IMR-90 (cell line): ENCODE data around the gene RBMS3. TPM values are rescaled to one million over a fixed set of nuclear protein-coding genes. Genes with fewer than 3 reads are reported as not detected.

ENCODE experiments used
- ATAC-seq: fragments of 200-7000 bp; cut with Tn5 transposase; 2 replicates; pipeline ENCODE4 v1.9.1; 2020; ENCODE audit warnings: low read depth, mild to moderate bottlenecking, moderate library complexity
- BruUV-seq: library from RNA; stranded (reverse); fragments of 400-500 nt; replicated peaks from 2 replicates; lab custom pipeline; 2021; lab: Mats Ljungman, UMichigan
- CTCF ChIA-PET: fragments of 300-600 bp; formaldehyde crosslinking; extraction: SDS; loops from one replicate; lab custom pipeline; 2021; ENCODE audit warnings: antibody characterized with exemption; lab: Yijun Ruan, JAX
- POLR2A ChIA-PET: fragments of 300-600 bp; sonication (Branson Sonifier 250); formaldehyde crosslinking; loops from one replicate; lab custom pipeline; 2022; ENCODE audit warnings: antibody characterized with exemption; ENCODE audit not compliant: unreplicated experiment; lab: Charles Lee
- DNase-seq: peaks from one replicate; pipeline ENCODE4 v3.0.0; 2013
- H2AFZ ChIP-seq: replicated peaks from 2 replicates; pipeline ENCODE3; 2013; ENCODE audit warnings: low read length, mild to moderate bottlenecking; ENCODE audit not compliant: poor library complexity
- H2AK5ac ChIP-seq: 2 replicates; pipeline ENCODE4 v1.6.1; 2013; ENCODE audit warnings: low read depth, low read length, inconsistent platforms
- H2AK9ac ChIP-seq: replicated peaks from 2 replicates; pipeline ENCODE3; 2013; ENCODE audit warnings: mild to moderate bottlenecking, low read depth, low read length, moderate library complexity; ENCODE audit not compliant: poor library complexity
- H2BK120ac ChIP-seq: 2 replicates; pipeline ENCODE4 v1.6.1; 2013; ENCODE audit warnings: low read depth, low read length, inconsistent platforms
- H2BK15ac ChIP-seq: 3 replicates; pipeline ENCODE4 v1.6.1; 2013; ENCODE audit warnings: low read depth, low read length, inconsistent platforms
- H2BK20ac ChIP-seq: 2 replicates; pipeline ENCODE4 v1.6.1; 2013; ENCODE audit warnings: low read depth, mild to moderate bottlenecking, inconsistent platforms, low read length, moderate library complexity
- H2BK5ac ChIP-seq: 2 replicates; pipeline ENCODE4 v1.6.1; 2013; ENCODE audit warnings: mild to moderate bottlenecking, low read depth, low read length, inconsistent platforms; ENCODE audit not compliant: poor library complexity, severe bottlenecking
- H3K14ac ChIP-seq: replicated peaks from 2 replicates; pipeline ENCODE4 v1.6.1; 2013; ENCODE audit warnings: low read depth, low read length, inconsistent platforms
- H3K18ac ChIP-seq: 2 replicates; pipeline ENCODE4 v1.6.1; 2013; ENCODE audit warnings: low read depth, low read length, control low read depth
- H3K23ac ChIP-seq: 2 replicates; pipeline ENCODE4 v1.6.1; 2013; ENCODE audit warnings: low read depth, low read length, inconsistent platforms
- H3K27ac ChIP-seq: 2 replicates; pipeline ENCODE4 v1.5.1; 2013; ENCODE audit warnings: mild to moderate bottlenecking, control low read depth, low read length; ENCODE audit not compliant: insufficient read depth
- H3K27me3 ChIP-seq: 2 replicates; pipeline ENCODE4 v1.6.1; 2013; ENCODE audit warnings: low read length; ENCODE audit not compliant: control insufficient read depth, insufficient read depth
- H3K36me3 ChIP-seq: 2 replicates; pipeline ENCODE4 v1.6.1; 2013; ENCODE audit warnings: low read length, mixed read lengths; ENCODE audit not compliant: control insufficient read depth, insufficient read depth
- H3K4ac ChIP-seq: 2 replicates; pipeline ENCODE4 v1.6.1; 2013; ENCODE audit warnings: low read depth, low read length, inconsistent platforms
- H3K4me1 ChIP-seq: 2 replicates; pipeline ENCODE4 v1.6.1; 2013; ENCODE audit warnings: low read length, mixed read lengths; ENCODE audit not compliant: control insufficient read depth, insufficient read depth
- H3K4me2 ChIP-seq: 2 replicates; pipeline ENCODE4 v1.6.1; 2013; ENCODE audit warnings: low read depth, mild to moderate bottlenecking, control low read depth, low read length, moderate library complexity
- H3K4me3 ChIP-seq: 2 replicates; pipeline ENCODE4 v1.5.1; 2013; ENCODE audit warnings: low read depth, mild to moderate bottlenecking, control low read depth, low read length, moderate library complexity; ENCODE audit not compliant: insufficient read depth
- H3K56ac ChIP-seq: 2 replicates; pipeline ENCODE4 v1.6.1; 2013; ENCODE audit warnings: low read length, inconsistent platforms; ENCODE audit not compliant: insufficient read depth; ENCODE audit errors: extremely low read depth
- H3K79me1 ChIP-seq, 2 experiments: 2 replicates each; pipeline ENCODE4 v1.6.1; 2013; ENCODE audit warnings: low read length in 2 of 2, inconsistent platforms in 1 of 2, low read depth in 1 of 2
- H3K9ac ChIP-seq: 2 replicates; pipeline ENCODE4 v1.6.1; 2013; ENCODE audit warnings: low read depth, low read length, control low read depth
- H3K9me1 ChIP-seq: 2 replicates; pipeline ENCODE4 v1.6.1; 2013; ENCODE audit warnings: low read length, inconsistent platforms; ENCODE audit not compliant: insufficient read depth
- H3K9me3 ChIP-seq: 2 replicates; pipeline ENCODE4 v1.6.1; 2013; ENCODE audit warnings: low read length; ENCODE audit not compliant: control insufficient read depth, insufficient read depth
- H4K20me1 ChIP-seq: 2 replicates; pipeline ENCODE4 v1.6.1; 2013; ENCODE audit warnings: low read length, inconsistent platforms; ENCODE audit not compliant: insufficient read depth
- H4K5ac ChIP-seq: 2 replicates; pipeline ENCODE4 v1.6.1; 2013; ENCODE audit warnings: mild to moderate bottlenecking, low read depth, low read length, control low read depth
- H4K8ac ChIP-seq, 2 experiments: 2 replicates each; pipeline ENCODE4 v1.6.1; 2013; ENCODE audit warnings: low read depth in 2 of 2, low read length in 2 of 2, control low read depth in 1 of 2, inconsistent platforms in 1 of 2
- H4K91ac ChIP-seq: 2 replicates; pipeline ENCODE4 v1.6.1; 2013; ENCODE audit warnings: low read depth, low read length, inconsistent platforms; ENCODE audit not compliant: insufficient read depth
- BHLHE40 ChIP-seq: fragments of 150-350 bp; IDR thresholded peaks from 2 replicates; pipeline ENCODE4 v1.6.1; 2016; ENCODE audit warnings: mild to moderate bottlenecking, low read depth, low read length
- CEBPB ChIP-seq: IDR thresholded peaks from 2 replicates; pipeline ENCODE4 v1.6.1; 2012; ENCODE audit warnings: low read depth, low read length, improper control_type of control experiment
- CHD1 ChIP-seq: IDR thresholded peaks from 2 replicates; pipeline ENCODE4 v1.6.1; 2012; ENCODE audit warnings: low read depth, low read length, improper control_type of control experiment
- CTCF ChIP-seq: conservative IDR thresholded peaks from 2 replicates; pipeline ENCODE4 v1.5.1; 2012; ENCODE audit warnings: mild to moderate bottlenecking, low read depth, low read length, improper control_type of control experiment
- FOS ChIP-seq: fragments of 150-350 bp; IDR thresholded peaks from 2 replicates; pipeline ENCODE4 v1.6.1; 2016; ENCODE audit warnings: low read depth, low read length
- MAFK ChIP-seq: IDR thresholded peaks from 2 replicates; pipeline ENCODE4 v1.6.1; 2012; ENCODE audit warnings: low read depth, low read length, improper control_type of control experiment
- MAZ ChIP-seq: IDR thresholded peaks from 2 replicates; pipeline ENCODE4 v1.6.1; 2012; ENCODE audit warnings: low read depth, mild to moderate bottlenecking, low read length, improper control_type of control experiment, moderate library complexity, borderline replicate concordance
- MXI1 ChIP-seq: IDR thresholded peaks from 2 replicates; pipeline ENCODE4 v1.6.1; 2012; ENCODE audit warnings: low read depth, mild to moderate bottlenecking, low read length, moderate library complexity, borderline replicate concordance
- NFE2L2 ChIP-seq: fragments of 150-350 bp; IDR thresholded peaks from 2 replicates; pipeline ENCODE4 v1.6.1; 2016; ENCODE audit warnings: low read depth, mild to moderate bottlenecking, low read length
- POLR2A ChIP-seq: IDR thresholded peaks from 2 replicates; pipeline ENCODE4 v1.6.1; 2012; ENCODE audit warnings: mild to moderate bottlenecking, low read depth, low read length
- RAD21 ChIP-seq: IDR thresholded peaks from 2 replicates; pipeline ENCODE4 v1.6.1; 2012; ENCODE audit warnings: low read length, improper control_type of control experiment
- RCOR1 ChIP-seq: IDR thresholded peaks from 2 replicates; pipeline ENCODE4 v1.6.1; 2012; ENCODE audit warnings: mild to moderate bottlenecking, low read length, improper control_type of control experiment; ENCODE audit not compliant: insufficient replicate concordance
- RFX5 ChIP-seq: IDR thresholded peaks from 2 replicates; pipeline ENCODE4 v1.8.0; 2012; ENCODE audit warnings: low read depth, mild to moderate bottlenecking, low read length, moderate library complexity
- SMC3 ChIP-seq: fragments of 150-350 bp; IDR thresholded peaks from 2 replicates; pipeline ENCODE4 v1.6.1; 2016; ENCODE audit warnings: low read depth, mild to moderate bottlenecking, antibody characterized with exemption, low read length, moderate library complexity
- WGBS, 2 experiments: methylation state at CpG; one replicate each; pipeline versions ENCODE4 v1.1.5 to v1.1.7; 2013; ENCODE audit warnings: missing lambda C conversion rate in 2 of 2; ENCODE audit not compliant: insufficient read length in 1 of 2; ENCODE audit errors: extremely low coverage in 2 of 2; 5-methylcytosine and 5-hydroxymethylcytosine counted together
- dilution Hi-C: fragments of 300-500 bp; cut with HindIII; formaldehyde crosslinking; loops from one replicate; pipeline ENCODE4 v1.14.3; 2018; ENCODE audit warnings: low sequenced_read_pairs; ENCODE audit not compliant: unreplicated experiment
- in situ Hi-C: fragments of 300-500 bp; cut with MboI; formaldehyde crosslinking; loops from 3 replicates; pipeline ENCODE4 v1.14.3; 2019; ENCODE audit warnings: low sequenced_read_pairs, inconsistent platforms, mixed read lengths
- intact Hi-C: fragments of 100-400 bp; cut with micrococcal nuclease; formaldehyde crosslinking; loops from 2 replicates; pipeline ENCODE4 v1.10.0; 2022
- polyA plus RNA-seq, 3 experiments: library from polyadenylated mRNA; depleted of rRNA; stranded (reverse); fragments of >200 nt; gene quantifications; 2 replicates each; pipeline ENCODE4 v1.2.3, GENCODE V29; 2012; ENCODE audit warnings: low replicate concordance in 1 of 3
- total RNA-seq: library from RNA; depleted of rRNA; stranded (reverse); fragments of >200 nt; gene quantifications from 2 replicates; pipeline ENCODE4 v1.2.3, GENCODE V29; 2012
- TF ChIP-seq, protein P1 (sequence below): fragments of 150-350 bp; IDR thresholded peaks from 2 replicates; pipeline ENCODE4 v1.6.1; 2017; ENCODE audit warnings: mild to moderate bottlenecking, antibody characterized with exemption, low read length, low read depth
- TF ChIP-seq, protein P2 (sequence below): fragments of 150-350 bp; IDR thresholded peaks from 2 replicates; pipeline ENCODE4 v1.6.1; 2016; ENCODE audit warnings: low read depth, mild to moderate bottlenecking, low read length, moderate library complexity, borderline replicate concordance

Gene RBMS3
- total and polyA plus RNA-seq, 2 of the 4 experiments (the other 2 are of a cell fraction): 15.2 to 127 TPM

DNA sequence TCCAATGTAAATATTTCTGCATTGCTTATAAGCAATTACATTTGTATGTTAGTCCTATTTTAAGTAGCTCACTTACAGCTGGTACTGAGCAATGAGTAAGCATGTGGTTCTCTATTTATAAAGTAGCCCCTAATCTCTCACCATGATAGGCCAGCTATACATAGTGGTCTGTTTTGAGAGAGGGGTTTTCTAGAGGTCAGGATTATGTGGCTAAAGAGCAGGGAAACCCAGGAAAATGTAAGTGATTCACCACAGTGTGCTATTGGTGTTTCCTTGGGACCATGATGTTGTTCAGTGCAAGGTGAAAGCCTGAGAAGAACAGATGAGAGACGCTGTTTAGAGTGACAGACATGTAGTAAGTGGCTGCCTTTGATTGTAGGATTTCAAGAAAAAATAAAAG is 26.4 kb downstream of the RBMS3 start:
- no TSS peak for BruUV-seq
- peaks cover 16% of the 10 kb centered on the region for H4K20me1 ChIP-seq
- in situ Hi-C loops (no loop called here), dilution Hi-C loops (no loop called here), intact Hi-C loops (no loop called here)
- peaks cover 8% of the 10 kb centered on the region; the same call in 1 of the 2 replicates for H3K4me1 ChIP-seq
- no peak overlapping the region for H4K5ac ChIP-seq
- H3K9ac ChIP-seq: no peak overlapping the region
- no peak overlapping the region for H2BK15ac ChIP-seq
- TF ChIP-seq, protein P1, sequence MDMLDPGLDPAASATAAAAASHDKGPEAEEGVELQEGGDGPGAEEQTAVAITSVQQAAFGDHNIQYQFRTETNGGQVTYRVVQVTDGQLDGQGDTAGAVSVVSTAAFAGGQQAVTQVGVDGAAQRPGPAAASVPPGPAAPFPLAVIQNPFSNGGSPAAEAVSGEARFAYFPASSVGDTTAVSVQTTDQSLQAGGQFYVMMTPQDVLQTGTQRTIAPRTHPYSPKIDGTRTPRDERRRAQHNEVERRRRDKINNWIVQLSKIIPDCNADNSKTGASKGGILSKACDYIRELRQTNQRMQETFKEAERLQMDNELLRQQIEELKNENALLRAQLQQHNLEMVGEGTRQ: no peak
- TF ChIP-seq RAD21 (no peak), MAZ (no peak), BHLHE40 (no peak), CTCF (no peak), CEBPB (no peak), MAFK (no peak), RFX5 (no peak), RCOR1 (no peak), POLR2A (no peak), MXI1 (no peak), CHD1 (no peak), SMC3 (no peak), NFE2L2 (no peak), FOS (no peak)
- TF ChIP-seq, protein P2, sequence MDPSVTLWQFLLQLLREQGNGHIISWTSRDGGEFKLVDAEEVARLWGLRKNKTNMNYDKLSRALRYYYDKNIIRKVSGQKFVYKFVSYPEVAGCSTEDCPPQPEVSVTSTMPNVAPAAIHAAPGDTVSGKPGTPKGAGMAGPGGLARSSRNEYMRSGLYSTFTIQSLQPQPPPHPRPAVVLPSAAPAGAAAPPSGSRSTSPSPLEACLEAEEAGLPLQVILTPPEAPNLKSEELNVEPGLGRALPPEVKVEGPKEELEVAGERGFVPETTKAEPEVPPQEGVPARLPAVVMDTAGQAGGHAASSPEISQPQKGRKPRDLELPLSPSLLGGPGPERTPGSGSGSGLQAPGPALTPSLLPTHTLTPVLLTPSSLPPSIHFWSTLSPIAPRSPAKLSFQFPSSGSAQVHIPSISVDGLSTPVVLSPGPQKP: no peak
- CTCF ChIA-PET: interaction anchor here (0.6 kb wide), 1 partner anchor 24 kb away, joined by 3 read pairs; no protein-coding TSS in a partner anchor
- ATAC-seq (peak; percentile 77), DNase-seq (peak; percentile 83)
- H4K8ac ChIP-seq: no peak overlapping the region
- POLR2A ChIA-PET: no interaction called here
- H3K14ac ChIP-seq: 0 out of 2 replicates have a peak overlapping the region, but pooled peaks have one; percentile 27
- H3K4me2 ChIP-seq: peak overlapping the region; percentile 38; the same call in 1 of the 2 replicates
- no CpG with 5 or more reads among the region's 1 CpG for WGBS, 2 experiments
- no peak overlapping the region for H2AK5ac ChIP-seq
- H2BK20ac ChIP-seq: no peak overlapping the region
- H3K27me3 ChIP-seq: no peaks in the 10 kb centered on the region
- H3K9me1 ChIP-seq: peaks cover 3% of the 10 kb centered on the region; the same call in 1 of the 2 replicates
- H3K18ac ChIP-seq: peak overlapping the region; percentile 56; the same call in 1 of the 2 replicates
- H2BK5ac ChIP-seq: no peak overlapping the region
- H4K91ac ChIP-seq: no peak overlapping the region
- no peak overlapping the region for H3K27ac ChIP-seq
- H3K23ac ChIP-seq: no peak overlapping the region
- H3K79me1 ChIP-seq: peaks cover 33 to 73% of the 10 kb centered on the region in 2 experiments
- H3K36me3 ChIP-seq: peaks cover 4% of the 10 kb centered on the region
- no peak overlapping the region for H2AFZ ChIP-seq
- H3K9me3 ChIP-seq: no peaks in the 10 kb centered on the region
- H3K4ac ChIP-seq: no peak overlapping the region
- H3K4me3 ChIP-seq: no peak overlapping the region
- H2AK9ac ChIP-seq: no peak overlapping the region
- no peak overlapping the region for H2BK120ac ChIP-seq
- H3K56ac ChIP-seq: no peak overlapping the region
